Psoas muscle (tissue), 8 donors: Measurements from ENCODE around the gene SAPCD2. TPM values are rescaled to one million over a fixed set of nuclear protein-coding genes. Genes with fewer than 3 reads are reported as not detected.

ENCODE experiments used
- ATAC-seq, 4 donors: fragments of 200-7000 bp; cut with Tn5 transposase; one replicate each; pipeline ENCODE4 v1.9.1; 2020; ENCODE audit warnings: moderate library complexity in 3 of 4, mild to moderate bottlenecking in 2 of 4
- DNase-seq, 2 donors: peaks; one replicate each; pipeline ENCODE4 v3.0.0-alpha.2; 2020
- H3K27ac ChIP-seq: fragments of 200-600 bp; one replicate; pipeline ENCODE4 v1.8.0; 2022
- H3K27me3 ChIP-seq, 3 donors: fragments of 200-600 bp in 1 of 3; one replicate each; pipeline versions ENCODE4 v1.6.1 to v1.8.0; 2013 to 2022; ENCODE audit warnings: low read length in 2 of 3, mild to moderate bottlenecking in 2 of 3, moderate library complexity in 1 of 3; ENCODE audit not compliant: insufficient read depth in 3 of 3
- H3K36me3 ChIP-seq, 2 donors: fragments of 200-600 bp in 1 of 2; one replicate each; pipeline versions ENCODE4 v1.6.1 to v1.8.0; 2013 to 2022; ENCODE audit warnings: low read depth in 1 of 2, mild to moderate bottlenecking in 1 of 2, moderate library complexity in 1 of 2; ENCODE audit not compliant: insufficient read depth in 1 of 2
- H3K4me1 ChIP-seq: fragments of 200-600 bp; one replicate; pipeline ENCODE4 v1.8.0; 2022
- H3K4me3 ChIP-seq: fragments of 200-600 bp; one replicate; pipeline ENCODE4 v1.8.0; 2022; ENCODE audit warnings: mild to moderate bottlenecking
- H3K9me3 ChIP-seq: fragments of 200-600 bp; one replicate; pipeline ENCODE4 v1.8.0; 2022
- CTCF ChIP-seq: fragments of 200-600 bp; IDR thresholded peaks from one replicate; pipeline ENCODE4 v1.8.0; 2022; ENCODE audit warnings: antibody characterized with exemption
- WGBS, 3 donors: extraction: QIAGEN DNeasy Blood & Tissue Kit; methylation state at CpG; one replicate each; pipeline versions ENCODE4 v1.1.6 to v1.1.7; 2013; 5-methylcytosine and 5-hydroxymethylcytosine counted together
- intact Hi-C, 2 donors: fragments of 100-400 bp; cut with DNase I; formaldehyde crosslinking; loops; one replicate each; pipeline versions ENCODE4 v1.11.0 to v1.14.2; 2022
- polyA plus RNA-seq, 3 donors: library from polyadenylated mRNA; stranded (reverse); fragments of 200-250 nt; gene quantifications; one replicate each; pipeline ENCODE4 v1.2.3, GENCODE V29; 2013
- total RNA-seq, 4 donors: library from RNA; stranded (reverse); fragmentation: NEBNext Ultra II Directional in 2 of 4; extraction: Animal tissue kit (Norgen Biotek cat#: 25700) in 2 of 4; gene quantifications; one replicate each; pipeline versions ENCODE4 v1.2.1 to v1.2.4, GENCODE V29; 2021 to 2023
- donor health status: healthy with polysubstance abuse.
- donor health status: DM: no; HTN: no; CAD: no; lungs with moderate emphysema.
- donor health status: Bipolar disorder and iron deficiency.
- donor health status: healthy.
- donor health status: DM: yes; HTN: yes; CAD: no.
- donor health status: DM: no; HTN: no; CAD: no.
- donor health status: DM: no; HTN: no; CAD: no.
- donor health status: DM: yes; HTN: yes; CAD: no.

Gene SAPCD2
- total and polyA plus RNA-seq, 7 donors: 0.10 to 0.22 (median 0.15) TPM; not detected in 1

- intact Hi-C loops: no loop called here
- no peak for TF ChIP-seq CTCF
- Histone ChIP-seq H3K27me3 (no peaks in the 10 kb centered on the region), H3K27ac (no peak overlapping the region), H3K4me3 (peak overlapping the region; percentile 81), H3K36me3 (peaks cover 0 to 23% of the 10 kb centered on the region in 2 donors), H3K4me1 (peaks cover 5% of the 10 kb centered on the region), H3K9me3 (no peaks in the 10 kb centered on the region)
- no peak for DNase-seq
- 63 to 74% (median 68%) methylated on average over 20 to 21 of the region's 21 CpGs for WGBS, 3 donors
- ATAC-seq: peak in 3 of 4 donors; percentile 5 to 8 (median 7)
These were observed 45.2 kb upstream of the SAPCD2 start for GRCh38 chr9:137115394-137116026.

- peaks cover 0 to 30% of the 10 kb centered on the region in 2 donors for H3K36me3 ChIP-seq
- ATAC-seq: peak; percentile 83 to 95 (median 92)
- TF ChIP-seq CTCF: no peak
- no peaks in the 10 kb centered on the region for H3K27me3 ChIP-seq
- peaks cover 5% of the 10 kb centered on the region for H3K4me1 ChIP-seq
- H3K9me3 ChIP-seq: no peaks in the 10 kb centered on the region
- peak within 1 kb of the TSS; percentile 81 for H3K4me3 ChIP-seq
- H3K27ac ChIP-seq: peak within 1 kb of the TSS; percentile 49
- DNase-seq: peak; percentile 77 to 87
- intact Hi-C loops: no loop called here
- WGBS, 3 donors: 3 to 8% (median 4%) methylated on average over 47 to 70 of the region's 70 CpGs
These were observed 44.4 kb upstream of the SAPCD2 start, which contains the start of gene DPP7 for GRCh38 chr9:137114613-137115393. DPP7 (minus strand) TSS chr9:137114733; CDS start chr9:137114713, 20 bp downstream.

- Histone ChIP-seq H3K27ac (peak overlapping the region; percentile 49), H3K4me3 (peak overlapping the region; percentile 81), H3K27me3 (no peaks in the 10 kb centered on the region), H3K4me1 (peaks cover 5% of the 10 kb centered on the region), H3K36me3 (peaks cover 0 to 36% of the 10 kb centered on the region in 2 donors), H3K9me3 (no peaks in the 10 kb centered on the region)
- TF ChIP-seq CTCF: no peak
- WGBS, 3 donors: 0 to 1% (median 1%) methylated on average over 24 to 45 of the region's 45 CpGs
- intact Hi-C loops: no loop called here
- DNase-seq (no peak), ATAC-seq (peak in 3 of 4 donors; percentile 1 to 9 (median 7))
These were observed 43.9 kb upstream of the SAPCD2 start for GRCh38 chr9:137114220-137114612.

DNA sequence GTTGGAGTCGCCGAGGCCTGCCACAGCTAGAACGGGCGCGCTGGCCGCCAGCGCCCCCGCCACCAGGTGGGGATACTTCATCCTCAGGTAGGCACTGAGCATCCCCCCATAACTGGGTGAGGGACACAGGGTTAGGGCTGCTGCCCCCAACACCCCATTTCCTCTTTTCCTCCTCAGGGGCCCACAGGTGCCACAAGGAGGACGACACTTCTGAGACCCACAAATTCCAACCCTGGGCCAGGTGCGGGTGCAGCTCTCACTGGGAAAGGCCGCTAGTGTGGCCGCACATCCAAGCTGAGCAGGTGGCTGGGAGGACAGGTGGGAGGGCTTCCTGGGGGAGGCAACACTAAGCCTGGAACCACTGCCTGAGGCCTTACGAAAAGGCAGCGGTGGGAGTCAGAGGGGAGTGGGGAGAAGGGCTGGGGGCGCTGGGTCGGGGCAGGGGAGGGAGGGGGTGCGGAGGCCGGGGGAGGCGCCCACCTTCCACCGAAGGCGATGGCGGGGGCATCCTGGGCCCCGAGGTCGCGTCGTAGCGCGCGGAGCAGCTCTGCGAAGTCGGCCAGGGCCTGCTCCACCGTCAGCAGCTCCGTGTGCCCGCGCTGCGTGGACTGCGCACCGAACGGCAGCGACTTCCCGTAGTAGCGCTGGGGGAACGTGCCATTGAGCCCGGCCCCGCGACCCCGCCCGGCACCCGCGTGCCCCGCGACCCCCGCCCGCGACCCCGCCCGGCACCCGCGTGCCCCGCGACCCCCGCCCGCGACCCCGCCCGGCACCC is 43.2 kb upstream of the SAPCD2 start:
- Histone ChIP-seq H3K27me3 (no peaks in the 10 kb centered on the region), H3K4me1 (peaks cover 5% of the 10 kb centered on the region), H3K9me3 (no peaks in the 10 kb centered on the region), H3K27ac (no peak overlapping the region), H3K4me3 (peak overlapping the region; percentile 81), H3K36me3 (peaks cover 0 to 42% of the 10 kb centered on the region in 2 donors)
- WGBS, 3 donors: 34 to 70% (median 65%) methylated on average over 24 to 59 of the region's 66 CpGs
- DNase-seq: no peak
- ATAC-seq: no peak
- intact Hi-C loops: no loop called here
- no peak for TF ChIP-seq CTCF
